IMR-90 (cell line): ENCODE measurements around the gene ZNF519. TPM values are rescaled to one million over a fixed set of nuclear protein-coding genes. Genes with fewer than 3 reads are reported as not detected.
"Not testable (repeated sequence)": the region's sequence is repeated elsewhere in the genome, so short reads cannot be mapped to it uniquely, and the experiment has no call there.

Source experiments
- ATAC-seq: fragments of 200-7000 bp; cut with Tn5 transposase; 2 replicates; pipeline ENCODE4 v1.9.1; 2020; ENCODE audit warnings: low read depth, mild to moderate bottlenecking, moderate library complexity
- BruUV-seq: library from RNA; stranded (reverse); fragments of 400-500 nt; replicated peaks from 2 replicates; lab custom pipeline; 2021; lab: Mats Ljungman, UMichigan
- CTCF ChIA-PET: fragments of 300-600 bp; formaldehyde crosslinking; extraction: SDS; loops from one replicate; lab custom pipeline; 2021; ENCODE audit warnings: antibody characterized with exemption; lab: Yijun Ruan, JAX
- POLR2A ChIA-PET: fragments of 300-600 bp; sonication (Branson Sonifier 250); formaldehyde crosslinking; loops from one replicate; lab custom pipeline; 2022; ENCODE audit warnings: antibody characterized with exemption; ENCODE audit not compliant: unreplicated experiment; lab: Charles Lee
- DNase-seq: peaks from one replicate; pipeline ENCODE4 v3.0.0; 2013
- H2AFZ ChIP-seq: replicated peaks from 2 replicates; pipeline ENCODE3; 2013; ENCODE audit warnings: low read length, mild to moderate bottlenecking; ENCODE audit not compliant: poor library complexity
- H2AK5ac ChIP-seq: 2 replicates; pipeline ENCODE4 v1.6.1; 2013; ENCODE audit warnings: low read depth, low read length, inconsistent platforms
- H2AK9ac ChIP-seq: replicated peaks from 2 replicates; pipeline ENCODE3; 2013; ENCODE audit warnings: mild to moderate bottlenecking, low read depth, low read length, moderate library complexity; ENCODE audit not compliant: poor library complexity
- H2BK120ac ChIP-seq: 2 replicates; pipeline ENCODE4 v1.6.1; 2013; ENCODE audit warnings: low read depth, low read length, inconsistent platforms
- H2BK15ac ChIP-seq: 3 replicates; pipeline ENCODE4 v1.6.1; 2013; ENCODE audit warnings: low read depth, low read length, inconsistent platforms
- H2BK20ac ChIP-seq: 2 replicates; pipeline ENCODE4 v1.6.1; 2013; ENCODE audit warnings: low read depth, mild to moderate bottlenecking, inconsistent platforms, low read length, moderate library complexity
- H2BK5ac ChIP-seq: 2 replicates; pipeline ENCODE4 v1.6.1; 2013; ENCODE audit warnings: mild to moderate bottlenecking, low read depth, low read length, inconsistent platforms; ENCODE audit not compliant: poor library complexity, severe bottlenecking
- H3K14ac ChIP-seq: replicated peaks from 2 replicates; pipeline ENCODE4 v1.6.1; 2013; ENCODE audit warnings: low read depth, low read length, inconsistent platforms
- H3K18ac ChIP-seq: 2 replicates; pipeline ENCODE4 v1.6.1; 2013; ENCODE audit warnings: low read depth, low read length, control low read depth
- H3K23ac ChIP-seq: 2 replicates; pipeline ENCODE4 v1.6.1; 2013; ENCODE audit warnings: low read depth, low read length, inconsistent platforms
- H3K27ac ChIP-seq: 2 replicates; pipeline ENCODE4 v1.5.1; 2013; ENCODE audit warnings: mild to moderate bottlenecking, control low read depth, low read length; ENCODE audit not compliant: insufficient read depth
- H3K27me3 ChIP-seq: 2 replicates; pipeline ENCODE4 v1.6.1; 2013; ENCODE audit warnings: low read length; ENCODE audit not compliant: control insufficient read depth, insufficient read depth
- H3K36me3 ChIP-seq: 2 replicates; pipeline ENCODE4 v1.6.1; 2013; ENCODE audit warnings: low read length, mixed read lengths; ENCODE audit not compliant: control insufficient read depth, insufficient read depth
- H3K4ac ChIP-seq: 2 replicates; pipeline ENCODE4 v1.6.1; 2013; ENCODE audit warnings: low read depth, low read length, inconsistent platforms
- H3K4me1 ChIP-seq: 2 replicates; pipeline ENCODE4 v1.6.1; 2013; ENCODE audit warnings: low read length, mixed read lengths; ENCODE audit not compliant: control insufficient read depth, insufficient read depth
- H3K4me2 ChIP-seq: 2 replicates; pipeline ENCODE4 v1.6.1; 2013; ENCODE audit warnings: low read depth, mild to moderate bottlenecking, control low read depth, low read length, moderate library complexity
- H3K4me3 ChIP-seq: 2 replicates; pipeline ENCODE4 v1.5.1; 2013; ENCODE audit warnings: low read depth, mild to moderate bottlenecking, control low read depth, low read length, moderate library complexity; ENCODE audit not compliant: insufficient read depth
- H3K56ac ChIP-seq: 2 replicates; pipeline ENCODE4 v1.6.1; 2013; ENCODE audit warnings: low read length, inconsistent platforms; ENCODE audit not compliant: insufficient read depth; ENCODE audit errors: extremely low read depth
- H3K79me1 ChIP-seq, 2 experiments: 2 replicates each; pipeline ENCODE4 v1.6.1; 2013; ENCODE audit warnings: low read length in 2 of 2, inconsistent platforms in 1 of 2, low read depth in 1 of 2
- H3K9ac ChIP-seq: 2 replicates; pipeline ENCODE4 v1.6.1; 2013; ENCODE audit warnings: low read depth, low read length, control low read depth
- H3K9me1 ChIP-seq: 2 replicates; pipeline ENCODE4 v1.6.1; 2013; ENCODE audit warnings: low read length, inconsistent platforms; ENCODE audit not compliant: insufficient read depth
- H3K9me3 ChIP-seq: 2 replicates; pipeline ENCODE4 v1.6.1; 2013; ENCODE audit warnings: low read length; ENCODE audit not compliant: control insufficient read depth, insufficient read depth
- H4K20me1 ChIP-seq: 2 replicates; pipeline ENCODE4 v1.6.1; 2013; ENCODE audit warnings: low read length, inconsistent platforms; ENCODE audit not compliant: insufficient read depth
- H4K5ac ChIP-seq: 2 replicates; pipeline ENCODE4 v1.6.1; 2013; ENCODE audit warnings: mild to moderate bottlenecking, low read depth, low read length, control low read depth
- H4K8ac ChIP-seq, 2 experiments: 2 replicates each; pipeline ENCODE4 v1.6.1; 2013; ENCODE audit warnings: low read depth in 2 of 2, low read length in 2 of 2, control low read depth in 1 of 2, inconsistent platforms in 1 of 2
- H4K91ac ChIP-seq: 2 replicates; pipeline ENCODE4 v1.6.1; 2013; ENCODE audit warnings: low read depth, low read length, inconsistent platforms; ENCODE audit not compliant: insufficient read depth
- WGBS, 2 experiments: methylation state at CpG; one replicate each; pipeline versions ENCODE4 v1.1.5 to v1.1.7; 2013; ENCODE audit warnings: missing lambda C conversion rate in 2 of 2; ENCODE audit not compliant: insufficient read length in 1 of 2; ENCODE audit errors: extremely low coverage in 2 of 2; 5-methylcytosine and 5-hydroxymethylcytosine counted together
- dilution Hi-C: fragments of 300-500 bp; cut with HindIII; formaldehyde crosslinking; loops from one replicate; pipeline ENCODE4 v1.14.3; 2018; ENCODE audit warnings: low sequenced_read_pairs; ENCODE audit not compliant: unreplicated experiment
- in situ Hi-C: fragments of 300-500 bp; cut with MboI; formaldehyde crosslinking; loops from 3 replicates; pipeline ENCODE4 v1.14.3; 2019; ENCODE audit warnings: low sequenced_read_pairs, inconsistent platforms, mixed read lengths
- intact Hi-C: fragments of 100-400 bp; cut with micrococcal nuclease; formaldehyde crosslinking; loops from 2 replicates; pipeline ENCODE4 v1.10.0; 2022
- polyA plus RNA-seq, 3 experiments: library from polyadenylated mRNA; depleted of rRNA; stranded (reverse); fragments of >200 nt; gene quantifications; 2 replicates each; pipeline ENCODE4 v1.2.3, GENCODE V29; 2012; ENCODE audit warnings: low replicate concordance in 1 of 3
- total RNA-seq: library from RNA; depleted of rRNA; stranded (reverse); fragments of >200 nt; gene quantifications from 2 replicates; pipeline ENCODE4 v1.2.3, GENCODE V29; 2012

ZNF519 gene
- total and polyA plus RNA-seq, 2 of the 4 experiments (the other 2 are of a cell fraction) = 2.3 to 4.7 TPM

- H3K79me1 ChIP-seq, H3K36me3 ChIP-seq, H3K27ac ChIP-seq, H3K56ac ChIP-seq, in situ Hi-C loops, H2BK20ac ChIP-seq, H4K20me1 ChIP-seq, H3K4ac ChIP-seq, H4K91ac ChIP-seq, H3K9ac ChIP-seq, H2BK15ac ChIP-seq, H3K18ac ChIP-seq, H2AK5ac ChIP-seq, H3K9me3 ChIP-seq, H3K4me1 ChIP-seq, BruUV-seq, H3K4me2 ChIP-seq, H4K5ac ChIP-seq, H3K27me3 ChIP-seq, CTCF ChIA-PET, H2BK5ac ChIP-seq, H3K14ac ChIP-seq, H3K4me3 ChIP-seq, ATAC-seq, H3K9me1 ChIP-seq, DNase-seq, H2BK120ac ChIP-seq, intact Hi-C loops, H3K23ac ChIP-seq, H2AK9ac ChIP-seq, H4K8ac ChIP-seq, POLR2A ChIA-PET, H2AFZ ChIP-seq, dilution Hi-C loops: not testable (repeated sequence)
- WGBS, 2 experiments = 50% methylated on average over 2 of the region's 6 CpGs; no CpG with 5 or more reads in 1 of the 2 experiments
Measured at GRCh38 chr18:14172142-14173115, 40.2 kb upstream of the ZNF519 start.

GRCh38 chr18:14171301-14172141 lies 39.3 kb upstream of the ZNF519 start:
- in situ Hi-C loops, H2BK5ac ChIP-seq, H2AFZ ChIP-seq, H3K36me3 ChIP-seq, H3K9me3 ChIP-seq, DNase-seq, ATAC-seq, H3K9ac ChIP-seq, H2BK15ac ChIP-seq, intact Hi-C loops, H4K5ac ChIP-seq, H3K14ac ChIP-seq, H3K4me1 ChIP-seq, H3K9me1 ChIP-seq, H4K91ac ChIP-seq, H3K79me1 ChIP-seq, H2BK20ac ChIP-seq, H2BK120ac ChIP-seq, BruUV-seq, H4K20me1 ChIP-seq, CTCF ChIA-PET, POLR2A ChIA-PET, H2AK9ac ChIP-seq, H2AK5ac ChIP-seq, H3K4me2 ChIP-seq, H3K18ac ChIP-seq, H3K4me3 ChIP-seq, H3K56ac ChIP-seq, H3K23ac ChIP-seq, H3K27me3 ChIP-seq, H3K4ac ChIP-seq, dilution Hi-C loops, H4K8ac ChIP-seq, H3K27ac ChIP-seq: not testable (repeated sequence)
- WGBS, 2 experiments = 78% methylated on average over 3 of the region's 5 CpGs; no CpG with 5 or more reads in 1 of the 2 experiments
